Central memory CD8-positive, alpha-beta T cell (primary cell): ENCODE data around the gene ANKRD11.

ENCODE experiments used
- ATAC-seq: fragments of 150-1000 bp; cut with Tn5 transposase; replicated peaks from 2 replicates; pipeline ENCODE4 v1.10.0; 2022; ENCODE audit warnings: mild to moderate bottlenecking, moderate FRiP score, moderate number of reproducible peaks; ENCODE audit not compliant: poor library complexity, severe bottlenecking; ENCODE audit errors: extremely low read depth
- DNase-seq, 2 donors: peaks; one replicate each; pipeline ENCODE4 v3.0.0; 2021; ENCODE audit warnings: low spot score in 2 of 2
- H3K27ac Mint-ChIP-seq: one replicate; pipeline ENCODE4 v1.8.0; 2022; ENCODE audit warnings: low read depth, mild to moderate bottlenecking, moderate library complexity, mixed read lengths
- H3K27me3 Mint-ChIP-seq: one replicate; pipeline ENCODE4 v1.8.0; 2022; ENCODE audit warnings: mixed read lengths
- H3K36me3 Mint-ChIP-seq: one replicate; pipeline ENCODE4 v1.8.0; 2022; ENCODE audit warnings: mild to moderate bottlenecking, moderate library complexity, mixed read lengths; ENCODE audit not compliant: insufficient read depth
- H3K4me1 Mint-ChIP-seq: one replicate; pipeline ENCODE4 v1.8.0; 2022; ENCODE audit warnings: mixed read lengths
- H3K4me3 Mint-ChIP-seq: one replicate; pipeline ENCODE4 v1.8.0; 2022; ENCODE audit warnings: mild to moderate bottlenecking, moderate library complexity, mixed read lengths
- H3K9me3 Mint-ChIP-seq: one replicate; pipeline ENCODE4 v1.8.0; 2022; ENCODE audit warnings: mixed read lengths

ANKRD11 gene

GRCh38 chr16:89354325-89354724 is 136.0 kb downstream of the ANKRD11 start:
- peaks cover 82% of the 10 kb centered on the region for H3K4me1 Mint-ChIP-seq
- no peak for ATAC-seq
- no peak overlapping the region for H3K27ac Mint-ChIP-seq
- no peaks in the 10 kb centered on the region for H3K9me3 Mint-ChIP-seq
- DNase-seq = no peak
- H3K36me3 Mint-ChIP-seq = peaks cover 17% of the 10 kb centered on the region
- no peak overlapping the region for H3K4me3 Mint-ChIP-seq
- no peaks in the 10 kb centered on the region for H3K27me3 Mint-ChIP-seq

- no peak overlapping the region for H3K27ac Mint-ChIP-seq
- no peak overlapping the region for H3K4me3 Mint-ChIP-seq
- peaks cover 18% of the 10 kb centered on the region for H3K36me3 Mint-ChIP-seq
- DNase-seq (no peak), ATAC-seq (no peak)
- H3K4me1 Mint-ChIP-seq = peaks cover 73% of the 10 kb centered on the region
- H3K9me3 Mint-ChIP-seq = no peaks in the 10 kb centered on the region
- H3K27me3 Mint-ChIP-seq = no peaks in the 10 kb centered on the region
These were observed 138.2 kb downstream of the ANKRD11 start for GRCh38 chr16:89352091-89352681.

GRCh38 chr16:89351645-89352044 is 138.7 kb downstream of the ANKRD11 start:
- Mint-ChIP-seq H3K4me3 (no peak overlapping the region), H3K27ac (no peak overlapping the region), H3K36me3 (peaks cover 21% of the 10 kb centered on the region), H3K27me3 (no peaks in the 10 kb centered on the region), H3K9me3 (no peaks in the 10 kb centered on the region), H3K4me1 (peaks cover 73% of the 10 kb centered on the region)
- DNase-seq (no peak), ATAC-seq (no peak)

GRCh38 chr16:89350701-89351380 is 139.5 kb downstream of the ANKRD11 start:
- no peak overlapping the region for H3K4me3 Mint-ChIP-seq
- DNase-seq (no peak), ATAC-seq (no peak)
- H3K4me1 Mint-ChIP-seq = peaks cover 80% of the 10 kb centered on the region
- no peaks in the 10 kb centered on the region for H3K9me3 Mint-ChIP-seq
- peaks cover 21% of the 10 kb centered on the region for H3K36me3 Mint-ChIP-seq
- peak overlapping the region; percentile 35 for H3K27ac Mint-ChIP-seq
- no peaks in the 10 kb centered on the region for H3K27me3 Mint-ChIP-seq

GRCh38 chr16:89349947-89350633 is 140.3 kb downstream of the ANKRD11 start:
- ATAC-seq = no peak
- Mint-ChIP-seq H3K9me3 (no peaks in the 10 kb centered on the region), H3K4me3 (peak overlapping the region; percentile 45), H3K27ac (peak overlapping the region; percentile 35), H3K4me1 (peaks cover 79% of the 10 kb centered on the region), H3K36me3 (peaks cover 22% of the 10 kb centered on the region), H3K27me3 (no peaks in the 10 kb centered on the region)
- no peak for DNase-seq

- Mint-ChIP-seq H3K27ac (no peak overlapping the region), H3K9me3 (no peaks in the 10 kb centered on the region), H3K4me1 (peaks cover 82% of the 10 kb centered on the region), H3K27me3 (no peaks in the 10 kb centered on the region), H3K4me3 (no peak overlapping the region), H3K36me3 (peaks cover 24% of the 10 kb centered on the region)
- DNase-seq (no peak), ATAC-seq (no peak)
These were observed 142.6 kb downstream of the ANKRD11 start for GRCh38 chr16:89347807-89348206.

- Mint-ChIP-seq H3K36me3 (peaks cover 24% of the 10 kb centered on the region), H3K9me3 (no peaks in the 10 kb centered on the region), H3K27ac (peak overlapping the region; percentile 54), H3K4me1 (peaks cover 78% of the 10 kb centered on the region), H3K27me3 (no peaks in the 10 kb centered on the region), H3K4me3 (no peak overlapping the region)
- ATAC-seq (no peak), DNase-seq (no peak)
These were observed 143.5 kb downstream of the ANKRD11 start for GRCh38 chr16:89346869-89347268.

- Mint-ChIP-seq H3K27me3 (no peaks in the 10 kb centered on the region), H3K36me3 (peaks cover 21% of the 10 kb centered on the region), H3K9me3 (no peaks in the 10 kb centered on the region), H3K4me1 (peaks cover 77% of the 10 kb centered on the region), H3K27ac (no peak overlapping the region), H3K4me3 (no peak overlapping the region)
- DNase-seq = no peak
- no peak for ATAC-seq
These were observed 144.7 kb downstream of the ANKRD11 start for GRCh38 chr16:89345642-89346150.

- H3K27me3 Mint-ChIP-seq = no peaks in the 10 kb centered on the region
- H3K4me3 Mint-ChIP-seq = no peak overlapping the region
- peaks cover 23% of the 10 kb centered on the region for H3K36me3 Mint-ChIP-seq
- DNase-seq = no peak
- ATAC-seq = no peak
- no peaks in the 10 kb centered on the region for H3K9me3 Mint-ChIP-seq
- peaks cover 71% of the 10 kb centered on the region for H3K4me1 Mint-ChIP-seq
- H3K27ac Mint-ChIP-seq = peak overlapping the region; percentile 19
These were observed 145.3 kb downstream of the ANKRD11 start for GRCh38 chr16:89344846-89345611.

- Mint-ChIP-seq H3K27ac (peak overlapping the region; percentile 19), H3K4me1 (peaks cover 65% of the 10 kb centered on the region), H3K27me3 (no peaks in the 10 kb centered on the region), H3K4me3 (no peak overlapping the region), H3K36me3 (peaks cover 22% of the 10 kb centered on the region), H3K9me3 (no peaks in the 10 kb centered on the region)
- DNase-seq (no peak), ATAC-seq (no peak)
These were observed 145.9 kb downstream of the ANKRD11 start for GRCh38 chr16:89344458-89344834.

GRCh38 chr16:89343501-89344457 is 146.6 kb downstream of the ANKRD11 start:
- no peak for DNase-seq
- H3K4me1 Mint-ChIP-seq = peaks cover 66% of the 10 kb centered on the region

More at GRCh38 chr16:89343501-89344457, 146.6 kb downstream of the ANKRD11 start:
- H3K27ac Mint-ChIP-seq = peak overlapping the region; percentile 19
- H3K4me3 Mint-ChIP-seq = no peak overlapping the region
- peaks cover 22% of the 10 kb centered on the region for H3K36me3 Mint-ChIP-seq
- no peaks in the 10 kb centered on the region for H3K9me3 Mint-ChIP-seq
- ATAC-seq = no peak
- H3K27me3 Mint-ChIP-seq = no peaks in the 10 kb centered on the region
